Dermis microvascular lymphatic vessel endothelial cell (primary cell): ENCODE data around the gene PACS1. TPM values are rescaled to one million over a fixed set of nuclear protein-coding genes. Genes with fewer than 3 reads are reported as not detected.
"Not testable (repeated sequence)": the region's sequence is repeated elsewhere in the genome, so short reads cannot be mapped to it uniquely, and the experiment has no call there.

Experiments used
- DNase-seq, 2 donors: peaks; one replicate each; pipeline versions ENCODE4 v3.0.0 to v3.0.0-alpha.2; 2010; ENCODE audit warnings: low read depth in 2 of 2
- total RNA-seq: library from RNA; depleted of rRNA; stranded (reverse); fragments of >200 nt; gene quantifications from 2 replicates; pipeline ENCODE4 v1.2.1, GENCODE V29; 2014

Gene PACS1
- 16.4 and 30.7 TPM in 2 replicates for total RNA-seq

DNA sequence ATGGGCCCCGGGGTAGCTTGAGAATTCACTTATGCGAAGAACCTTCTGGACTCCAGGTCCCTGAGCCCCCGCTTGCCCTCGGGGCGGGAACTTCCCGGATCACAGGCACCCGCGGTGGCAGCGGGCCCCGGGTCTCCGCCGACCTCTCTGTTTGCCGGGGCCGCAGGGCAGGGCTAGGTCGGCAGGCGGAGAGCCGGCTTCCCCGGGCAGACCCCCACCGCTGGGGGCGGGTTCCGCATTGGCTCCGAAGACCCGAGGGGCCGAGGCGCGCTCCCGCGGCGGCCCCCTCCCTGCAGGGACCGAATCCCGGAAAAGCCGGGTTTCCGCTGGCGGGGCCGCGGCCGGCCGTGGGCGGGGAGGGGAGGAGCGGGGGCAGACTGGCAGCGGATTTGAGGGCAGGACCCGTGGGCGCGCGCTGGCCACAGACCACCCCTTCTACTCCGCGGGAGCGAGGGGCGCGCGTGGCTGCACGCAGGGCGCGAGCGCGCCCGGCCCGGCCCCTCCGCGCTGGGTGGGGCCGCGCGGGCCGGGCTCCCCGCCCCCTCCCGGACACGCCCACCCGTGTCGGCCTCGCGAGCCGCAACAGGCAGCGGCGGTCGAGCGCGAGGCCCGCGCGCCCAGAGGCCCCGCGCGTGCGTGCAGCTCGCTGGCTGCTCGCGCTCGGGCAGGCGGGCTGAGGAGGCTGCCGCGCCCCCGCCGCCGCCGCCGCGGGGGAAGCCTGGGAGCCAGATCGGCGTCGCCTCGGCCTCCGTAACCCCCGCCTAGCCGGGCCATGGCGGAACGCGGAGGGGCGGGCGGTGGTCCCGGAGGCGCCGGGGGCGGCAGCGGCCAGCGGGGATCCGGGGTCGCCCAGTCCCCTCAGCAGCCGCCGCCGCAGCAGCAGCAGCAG, at the start of gene PACS1:
Gene PACS1, plus strand, starts transcription at position 558 of the 889 bp plus-strand sequence. Its CDS starts 215 bp downstream, at position 773.
- DNase-seq = peak; percentile 60 to 81

DNA sequence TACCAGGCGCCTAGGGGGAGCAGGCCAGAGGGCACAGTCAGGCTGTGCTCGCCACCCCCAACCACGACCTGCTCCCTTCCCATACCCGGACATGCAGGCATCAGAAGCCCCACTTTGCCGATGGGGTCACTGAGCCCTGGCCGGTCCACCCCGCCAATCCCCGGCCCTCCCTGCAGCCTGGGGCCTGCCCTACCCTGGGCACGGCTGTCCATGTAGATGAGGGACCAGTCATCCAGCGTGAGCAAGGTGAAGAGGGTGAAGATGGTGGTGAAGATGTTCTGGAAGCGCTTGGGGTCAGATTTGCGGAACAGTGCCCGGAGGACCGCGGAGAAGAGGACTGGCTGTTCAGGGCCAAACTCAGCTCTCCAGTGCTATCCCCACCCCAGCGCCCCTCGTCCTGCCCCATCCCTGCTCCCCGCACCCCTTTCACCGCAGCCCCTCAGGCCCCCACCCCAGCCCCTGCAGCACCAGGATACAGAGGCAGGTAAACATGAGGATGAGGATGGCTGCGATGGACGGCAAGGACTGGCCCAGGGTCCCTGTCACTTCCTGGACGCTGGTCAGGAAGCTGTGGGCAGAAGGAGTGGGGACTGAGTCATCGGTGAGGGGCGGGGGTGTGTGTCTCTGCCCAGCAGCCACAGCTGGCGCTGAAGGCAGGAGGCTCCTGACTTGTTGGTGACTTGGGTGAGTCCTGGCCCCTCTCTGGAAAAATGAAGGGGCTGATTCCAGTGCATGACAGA, 49.3 kb upstream of the PACS1 start:
- DNase-seq = peak; percentile 43 to 88

DNA sequence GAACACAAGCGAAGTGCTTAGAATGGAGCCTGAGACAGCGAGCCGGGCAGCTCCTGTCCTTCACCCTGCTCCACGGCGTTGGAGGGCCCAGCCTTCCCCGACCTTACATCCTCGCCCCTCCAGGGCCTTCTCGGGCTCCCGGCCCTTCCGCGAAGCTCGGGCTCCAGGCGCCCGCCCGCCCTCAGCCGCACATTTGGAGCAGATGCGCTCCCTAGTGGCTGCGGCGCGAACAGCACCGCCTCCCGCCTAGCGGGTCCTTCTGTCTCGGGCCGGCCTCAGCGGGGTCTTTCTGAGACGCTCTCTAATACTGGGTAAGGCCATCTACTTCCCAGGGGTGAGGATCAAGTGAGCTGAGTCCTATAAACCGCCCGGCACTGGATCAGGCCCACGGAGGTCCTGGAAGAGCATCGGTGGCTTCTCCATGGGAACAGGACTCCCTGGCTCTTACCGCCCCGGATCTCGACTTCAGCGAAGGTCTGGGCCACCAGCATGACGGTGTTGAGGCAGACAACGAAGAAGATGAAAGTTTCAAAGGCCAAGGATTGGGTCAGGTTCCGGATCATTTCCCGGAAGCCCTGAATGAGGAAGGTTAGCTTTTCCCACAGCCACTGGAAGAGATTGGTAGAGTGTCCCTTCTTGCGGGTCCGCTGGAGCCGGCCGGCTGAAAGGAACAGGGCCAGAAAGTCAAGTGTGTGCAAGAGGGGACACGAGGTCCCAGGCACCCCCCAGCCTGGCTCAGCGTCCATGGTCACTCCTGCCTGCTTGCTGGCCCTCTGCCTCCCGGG, 47.5 kb upstream of the PACS1 start:
- peak in 1 of 2 donors; percentile 58 for DNase-seq

DNA sequence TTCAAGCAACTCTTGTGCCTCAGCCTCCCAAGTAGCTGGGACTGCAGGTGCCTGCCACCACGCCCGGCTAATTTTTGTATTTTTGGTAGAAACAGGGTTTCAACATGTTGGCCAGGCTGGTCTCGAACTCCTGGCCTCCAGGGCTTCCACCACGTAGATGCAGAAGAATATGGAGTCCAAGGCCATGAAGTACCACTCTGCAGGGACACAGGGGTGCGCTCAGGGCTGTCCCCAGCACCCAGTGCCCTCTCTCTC, 47.0 kb upstream of the PACS1 start:
- DNase-seq = not testable (repeated sequence)

DNA sequence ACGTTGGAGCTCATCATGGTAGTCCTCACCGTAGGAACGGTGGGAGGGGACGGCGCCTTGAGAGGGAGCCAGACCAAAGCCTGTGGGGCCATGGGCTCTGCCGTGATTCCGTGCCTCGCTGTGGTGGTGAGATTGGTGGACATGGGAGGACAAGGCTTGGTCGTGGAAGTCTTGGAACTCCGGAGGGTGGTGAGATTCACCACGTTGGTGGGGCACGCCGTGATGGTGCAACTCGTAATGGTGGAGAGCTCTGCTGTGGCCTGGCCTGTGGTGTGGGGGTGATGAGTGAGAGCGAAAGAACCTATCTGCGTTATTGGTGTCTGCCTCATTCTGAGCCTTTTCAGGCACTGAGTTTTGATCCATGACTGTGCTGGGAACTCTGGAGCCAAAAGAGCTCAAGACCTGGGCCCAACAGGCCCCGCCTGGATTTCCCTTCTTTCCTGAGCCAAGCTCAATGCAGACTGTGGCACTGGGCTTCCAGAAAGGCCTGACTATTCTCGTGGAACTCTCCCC, 44.0 kb upstream of the PACS1 start, which contains the start of gene CATSPER1:
Gene CATSPER1, minus strand, starts transcription at position 463 of the 513 bp plus-strand sequence. Its CDS starts 100 bp downstream, at position 363.
- no peak for DNase-seq

DNA sequence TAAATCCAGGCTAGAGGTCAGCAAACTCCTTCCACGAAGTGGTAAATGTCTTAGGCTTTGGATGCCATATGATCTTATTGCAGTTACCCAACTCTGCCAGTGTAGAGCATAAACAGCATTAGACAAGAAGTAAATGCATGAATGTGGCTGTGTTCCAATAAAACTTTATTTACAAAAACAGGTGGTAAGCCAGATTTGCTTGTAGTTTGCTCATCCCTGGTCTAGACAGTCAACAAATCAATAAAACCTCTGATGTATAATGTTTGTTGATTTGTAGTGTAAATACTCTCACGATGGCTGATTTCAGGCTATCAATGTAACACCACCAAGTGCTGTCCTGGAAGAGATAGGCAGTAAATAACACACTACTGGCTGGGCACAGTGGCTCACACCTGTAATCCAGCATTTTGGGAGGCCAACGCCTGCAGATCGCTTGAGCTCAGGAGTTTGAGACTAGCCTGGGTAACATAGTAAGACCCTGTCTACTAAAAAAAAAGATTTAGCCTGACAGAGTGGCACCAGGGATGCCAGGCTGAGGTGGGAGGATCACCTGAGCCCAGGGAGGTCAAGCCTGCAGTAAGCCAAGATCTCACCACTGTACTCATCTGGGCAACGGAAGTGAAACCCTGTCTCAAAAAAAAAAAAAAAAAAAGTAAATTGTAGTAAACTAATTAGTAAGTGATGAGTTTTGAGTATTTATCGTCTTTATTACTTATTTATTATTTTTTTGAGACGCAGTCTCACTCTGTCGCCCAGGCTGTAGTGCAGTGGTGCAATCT, 36.9 kb upstream of the PACS1 start:
- no peak for DNase-seq

DNA sequence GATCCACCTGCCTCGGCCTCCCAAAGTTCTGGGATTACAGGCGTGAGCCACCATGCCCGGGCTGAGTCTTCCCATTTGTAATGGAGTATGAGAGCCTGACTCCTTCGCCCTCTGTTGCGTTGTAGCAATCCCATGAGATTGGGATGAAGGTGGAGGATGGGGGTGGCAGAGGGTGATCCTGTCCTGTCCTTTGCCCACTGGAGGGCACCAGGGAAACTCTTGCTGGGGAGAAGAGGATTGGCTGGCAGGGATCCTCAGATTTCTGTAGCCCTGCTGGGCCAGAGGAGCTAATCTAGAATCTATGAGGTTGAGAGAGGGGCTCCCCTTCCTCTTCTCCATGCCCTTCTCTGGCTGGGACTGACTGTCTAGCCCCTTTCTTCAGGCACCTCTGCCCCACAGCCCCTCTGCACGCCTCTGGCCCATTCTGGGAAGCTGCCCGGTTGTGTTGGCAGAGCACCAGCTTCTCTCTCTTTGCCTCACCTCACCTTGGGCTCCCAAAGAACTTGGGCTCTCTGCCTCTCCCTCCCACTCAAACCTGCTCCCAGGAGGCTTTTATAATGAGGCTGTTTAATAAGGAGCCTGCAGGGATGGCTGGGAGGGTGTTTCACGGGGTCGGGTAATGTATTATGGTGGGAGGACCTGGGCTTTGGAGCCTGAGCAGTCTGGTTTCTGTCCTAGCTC, 34.3 kb upstream of the PACS1 start:
- no peak for DNase-seq

DNA sequence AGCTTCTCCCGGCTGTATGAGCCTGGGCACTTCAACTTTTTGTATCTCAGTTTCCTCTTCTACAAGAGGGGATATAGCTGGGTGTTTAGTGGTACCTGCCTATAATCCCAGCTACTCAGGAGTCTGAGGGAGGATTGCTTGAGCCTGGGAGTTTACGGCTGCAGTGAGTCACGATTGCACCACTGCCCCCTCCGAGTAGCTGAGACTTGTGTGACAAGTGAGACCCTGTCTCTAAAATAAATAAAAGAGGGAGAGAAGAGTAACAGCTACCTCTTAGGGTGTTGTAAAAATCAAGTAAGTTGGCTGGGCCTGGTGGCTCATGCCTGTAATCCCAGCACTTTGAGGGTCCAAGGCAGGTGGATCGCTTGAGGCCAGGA, 33.8 kb upstream of the PACS1 start:
- no peak for DNase-seq

DNA sequence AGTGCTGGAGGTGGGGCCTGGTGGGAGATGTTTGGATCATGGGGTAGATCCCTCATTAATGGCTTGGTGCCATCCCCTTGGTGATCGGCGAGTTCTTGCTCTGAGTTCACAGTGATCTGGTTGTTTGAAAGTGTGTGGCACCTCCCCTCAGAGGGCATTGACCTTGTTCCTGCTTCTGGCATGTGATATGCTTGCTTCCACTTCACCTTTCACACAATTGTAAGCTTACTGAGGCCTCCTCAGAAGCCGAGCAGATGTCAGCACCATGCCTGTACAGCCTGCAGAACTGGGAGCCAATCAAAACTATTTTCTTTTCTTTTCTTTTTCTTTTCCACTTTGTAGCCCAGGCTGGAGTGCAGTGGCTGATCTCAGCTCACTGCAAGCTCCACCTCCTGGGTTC, 32.7 kb upstream of the PACS1 start:
- DNase-seq = no peak

DNA sequence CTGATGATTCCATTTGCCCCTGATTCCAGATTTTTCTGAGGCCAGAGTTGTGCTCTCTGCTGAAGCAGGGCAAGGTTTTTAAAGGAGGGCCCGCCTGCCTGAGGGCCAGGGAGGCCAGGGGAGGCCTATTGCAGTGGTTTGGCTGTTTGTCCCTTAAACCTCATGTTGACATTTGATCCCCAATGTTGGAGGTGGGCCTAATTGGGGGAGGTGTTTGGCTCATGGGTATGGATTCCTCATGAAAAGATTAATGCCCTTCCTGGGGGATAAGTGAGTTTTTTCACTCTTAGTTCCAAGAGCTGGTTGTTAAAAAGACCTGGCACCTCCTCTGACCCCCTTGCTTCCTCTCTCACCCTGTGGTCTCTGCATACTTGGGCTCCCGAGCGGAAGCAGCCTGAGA, 30.3 kb upstream of the PACS1 start:
- no peak for DNase-seq

DNA sequence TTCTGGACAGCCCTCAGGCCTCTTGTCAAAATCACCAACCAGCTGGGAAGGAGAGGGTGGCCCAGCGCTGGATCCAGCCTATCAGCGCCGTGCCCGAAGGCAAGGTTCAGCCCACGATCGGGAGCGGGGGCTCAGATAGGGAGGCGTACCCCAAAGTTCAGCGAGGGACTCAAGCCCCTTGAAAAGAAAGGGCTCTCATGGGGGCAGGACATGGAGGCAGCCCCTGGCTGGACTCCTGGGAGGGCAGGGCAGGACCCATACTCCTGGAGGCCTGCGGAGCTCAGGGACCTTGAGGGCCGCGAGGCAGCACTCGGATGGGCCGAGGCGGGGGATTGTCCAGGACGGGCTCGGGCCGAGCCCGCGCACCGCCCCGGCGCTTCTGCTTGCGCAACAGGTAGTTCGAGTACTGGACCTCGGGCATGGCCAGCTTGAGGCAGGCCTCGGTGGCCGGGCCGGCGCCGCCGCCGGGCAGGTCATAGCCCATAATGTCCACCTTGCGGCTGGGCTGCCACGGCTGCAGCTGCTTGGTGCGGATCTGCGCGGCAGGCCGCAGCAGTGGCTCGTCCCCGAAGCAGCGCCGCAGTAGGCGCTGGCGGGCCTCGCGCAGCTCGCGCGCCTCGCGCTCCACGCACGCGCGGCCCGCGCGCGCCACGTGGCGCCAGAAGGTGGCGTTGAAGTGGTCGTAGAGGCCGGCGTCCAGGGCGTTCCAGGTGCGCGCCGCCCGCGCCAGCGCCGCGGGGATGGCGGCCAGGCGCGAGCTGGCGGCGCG, 27.7 kb upstream of the PACS1 start:
- DNase-seq = no peak

DNA sequence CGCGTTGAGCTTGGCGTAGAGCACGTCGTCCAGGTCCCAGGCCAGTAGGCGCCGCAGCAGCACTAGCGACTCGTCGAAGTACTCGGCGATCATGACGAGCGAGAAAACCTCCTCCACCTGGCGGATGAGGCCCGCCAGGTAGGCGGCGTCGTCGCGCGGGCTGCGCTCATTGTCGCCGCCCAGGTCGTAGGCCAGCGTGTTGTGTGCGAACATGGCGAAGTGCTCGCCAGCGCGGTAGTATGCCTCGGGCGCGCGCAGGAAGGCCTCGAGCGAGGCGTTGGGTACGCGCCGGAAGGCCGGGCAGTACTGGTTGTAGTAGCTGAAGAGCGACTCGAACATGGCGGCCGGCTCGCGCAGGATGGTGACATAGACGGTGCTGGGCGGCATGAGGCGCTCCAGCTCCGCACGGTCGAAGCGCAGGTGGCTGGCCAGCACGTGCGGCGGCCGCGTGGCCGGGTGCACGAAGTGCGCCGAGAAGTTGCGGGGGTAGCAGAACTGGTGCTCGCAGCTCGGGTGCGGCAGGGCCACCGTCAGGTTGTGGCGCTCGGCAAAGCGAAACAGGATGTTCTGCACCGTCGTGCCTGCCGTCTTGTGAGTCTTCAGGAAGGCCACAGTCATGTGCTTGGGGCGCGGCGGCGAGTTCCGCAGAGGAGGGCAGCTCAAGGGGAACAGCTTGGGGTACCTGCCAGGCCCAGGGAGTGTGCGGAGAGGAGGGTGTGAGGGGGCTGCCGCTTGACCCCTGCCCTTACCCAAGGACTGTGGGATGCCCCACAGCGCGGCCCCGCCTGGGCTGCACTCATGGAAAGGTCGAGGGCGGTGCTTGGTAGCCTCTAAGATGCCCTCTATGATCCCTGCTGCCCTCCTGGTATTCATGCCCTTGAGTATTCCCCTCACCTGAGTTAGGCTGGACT, 26.8 kb upstream of the PACS1 start:
- no peak for DNase-seq

DNA sequence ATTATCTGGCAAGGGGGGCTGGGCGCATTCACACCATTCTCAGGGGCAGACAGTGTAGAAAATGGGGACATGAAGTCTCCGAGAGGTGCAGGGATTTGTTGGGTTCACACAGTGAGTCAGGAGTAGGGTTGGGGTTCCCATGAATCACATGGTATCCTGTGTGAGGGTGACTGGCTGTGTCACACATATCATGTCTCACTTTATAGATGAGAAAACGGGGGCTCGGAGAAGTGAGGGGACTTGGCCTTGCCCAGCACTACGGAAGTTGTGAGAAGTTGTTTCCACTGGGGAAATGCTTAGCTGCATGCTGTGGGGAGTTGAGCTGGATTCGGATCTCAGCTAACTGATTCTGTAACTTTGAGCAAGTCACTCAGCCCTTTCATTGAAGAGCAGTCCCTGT, 25.3 kb upstream of the PACS1 start:
- no peak for DNase-seq

DNA sequence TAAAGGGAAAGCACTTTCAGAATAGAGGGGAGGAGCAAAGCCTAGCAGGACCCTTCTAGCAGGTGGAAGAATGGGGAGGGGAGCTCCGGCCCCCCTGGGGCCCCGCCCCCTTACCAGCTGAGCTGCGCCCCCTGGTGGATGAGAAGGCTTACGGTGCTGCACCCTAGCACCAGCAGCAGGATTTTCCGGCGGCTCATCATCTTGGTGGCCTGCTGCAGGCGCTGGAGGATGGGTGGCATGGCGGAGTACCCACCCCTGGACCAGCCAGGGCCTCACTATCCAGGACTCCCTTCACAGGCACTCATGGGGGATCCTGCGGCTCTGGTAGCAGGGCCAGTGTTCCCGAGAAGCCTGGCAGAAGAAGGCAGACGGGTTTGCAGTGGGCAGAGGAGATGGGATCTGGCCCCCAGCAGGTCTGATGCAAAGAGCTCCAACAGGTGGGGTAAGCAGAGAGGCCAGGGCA, 24.9 kb upstream of the PACS1 start:
- peak; percentile 48 to 82 for DNase-seq

DNA sequence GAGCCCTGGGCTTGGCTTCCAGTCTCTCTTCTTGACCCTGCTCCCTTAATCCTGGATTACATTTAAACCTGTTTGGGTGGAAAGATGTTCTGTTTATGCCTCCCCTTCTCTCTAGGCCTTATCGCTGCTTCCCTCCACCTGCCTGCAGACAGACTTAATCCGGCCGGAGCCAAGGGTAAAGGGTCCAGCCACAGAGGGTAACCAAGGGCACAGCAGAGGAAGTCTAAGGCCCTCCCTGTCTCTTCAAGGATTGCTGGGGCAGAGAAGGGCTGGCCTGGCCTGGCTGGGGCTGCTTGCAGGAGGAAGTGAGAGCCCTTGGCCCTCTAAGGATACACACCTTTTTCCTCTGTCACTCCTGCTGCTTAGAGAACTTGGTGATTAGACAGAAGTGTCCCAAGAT, 23.2 kb upstream of the PACS1 start:
- no peak for DNase-seq

DNA sequence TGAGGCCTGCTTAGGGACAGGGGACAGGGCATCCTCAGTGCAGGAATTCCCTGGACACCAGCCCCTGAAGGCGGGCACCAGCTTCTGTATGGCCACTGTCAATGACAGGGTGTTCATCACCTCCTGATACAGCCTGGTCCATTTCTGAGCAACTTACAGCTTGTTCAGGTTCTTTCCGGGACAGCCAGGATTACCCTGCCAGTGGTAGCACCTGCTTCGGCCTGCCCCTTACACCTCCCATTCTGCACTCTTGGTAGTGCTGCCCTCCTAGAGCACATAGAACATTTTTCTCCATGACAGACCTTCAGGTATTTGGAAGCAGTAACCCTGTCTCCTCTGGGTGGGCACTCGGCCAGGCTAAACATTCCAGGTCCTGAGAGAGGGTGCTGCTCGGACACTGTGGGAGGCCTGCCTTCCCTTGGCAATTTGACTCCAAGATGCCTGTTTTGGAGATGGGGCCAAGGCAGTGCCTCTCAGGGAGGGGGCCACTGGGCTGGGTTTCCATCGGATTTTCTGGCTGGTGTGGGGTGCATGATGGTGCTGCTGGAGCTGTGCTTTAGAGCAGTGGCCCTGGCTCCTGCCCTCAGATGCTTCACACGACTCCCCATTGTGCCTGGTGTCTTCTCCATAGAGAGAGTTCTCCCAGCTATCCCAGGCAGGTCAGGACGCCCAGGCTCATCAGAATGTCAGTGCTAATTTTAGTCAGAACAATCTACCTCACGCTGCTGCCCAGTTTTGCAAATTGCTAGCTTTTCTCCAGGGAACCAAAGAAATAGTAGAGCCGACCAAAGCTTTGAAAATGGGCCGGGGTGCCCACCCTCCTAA, 22.3 kb upstream of the PACS1 start:
- no peak for DNase-seq

DNA sequence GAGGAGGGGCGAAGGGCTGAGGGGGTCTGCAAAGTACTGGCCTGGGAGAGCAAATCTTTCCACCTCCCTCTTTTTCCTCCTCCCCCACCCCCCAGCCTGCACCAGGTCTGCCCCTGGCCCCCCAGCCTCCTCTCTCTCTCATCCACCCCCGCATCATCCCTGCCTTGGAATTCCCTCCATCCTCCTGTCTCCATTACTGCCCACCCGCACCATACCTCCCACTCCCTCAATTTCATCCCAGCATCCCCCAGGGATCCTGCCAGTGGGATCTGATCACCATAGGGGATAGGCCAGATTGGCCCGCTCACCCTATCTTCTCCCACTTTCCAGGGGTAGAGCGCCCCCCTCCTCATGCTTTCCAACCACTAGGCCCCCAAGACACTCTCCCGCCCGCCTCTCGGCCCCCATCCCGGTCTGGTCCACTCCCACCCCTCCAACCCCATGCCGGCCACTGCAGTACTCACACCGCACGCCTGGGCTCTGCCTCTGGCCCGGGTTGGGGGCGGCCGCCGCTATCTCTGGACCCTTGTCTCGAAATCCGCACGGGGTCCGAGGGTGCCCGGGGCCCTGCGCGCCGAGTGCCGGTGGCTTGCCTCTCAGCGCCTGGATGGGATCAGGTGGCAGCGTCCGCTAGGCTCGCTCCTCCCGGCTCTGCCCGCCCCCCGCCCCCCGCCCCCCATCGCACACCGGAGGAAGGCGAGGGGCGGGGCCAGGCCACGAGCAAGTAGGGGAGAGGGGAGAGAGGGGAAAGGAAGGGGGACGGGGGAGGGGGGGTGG, 21.3 kb upstream of the PACS1 start, which contains the start of gene GAL3ST3:
Gene GAL3ST3, minus strand, starts transcription at position 615 of the 777 bp plus-strand sequence. CDS start 3,746 bp downstream, outside the sequence.
- DNase-seq = no peak
